GM18519 (cell line): Measurements from ENCODE around the gene ZBTB46.
"Not testable (repeated sequence)": the region's sequence is repeated elsewhere in the genome, so short reads cannot be mapped to it uniquely, and the experiment has no call there.

Experiments used
- ATAC-seq: cut with Tn5 transposase; IDR thresholded peaks from one replicate; pipeline ENCODE4 v1.9.1; 2021; ENCODE audit warnings: mild to moderate bottlenecking, moderate library complexity; ENCODE audit not compliant: unreplicated experiment, low FRiP score

ZBTB46 gene, protein sequence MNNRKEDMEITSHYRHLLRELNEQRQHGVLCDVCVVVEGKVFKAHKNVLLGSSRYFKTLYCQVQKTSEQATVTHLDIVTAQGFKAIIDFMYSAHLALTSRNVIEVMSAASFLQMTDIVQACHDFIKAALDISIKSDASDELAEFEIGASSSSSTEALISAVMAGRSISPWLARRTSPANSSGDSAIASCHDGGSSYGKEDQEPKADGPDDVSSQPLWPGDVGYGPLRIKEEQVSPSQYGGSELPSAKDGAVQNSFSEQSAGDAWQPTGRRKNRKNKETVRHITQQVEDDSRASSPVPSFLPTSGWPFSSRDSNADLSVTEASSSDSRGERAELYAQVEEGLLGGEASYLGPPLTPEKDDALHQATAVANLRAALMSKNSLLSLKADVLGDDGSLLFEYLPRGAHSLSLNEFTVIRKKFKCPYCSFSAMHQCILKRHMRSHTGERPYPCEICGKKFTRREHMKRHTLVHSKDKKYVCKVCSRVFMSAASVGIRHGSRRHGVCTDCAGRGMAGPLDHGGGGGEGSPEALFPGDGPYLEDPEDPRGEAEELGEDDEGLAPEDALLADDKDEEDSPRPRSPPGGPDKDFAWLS

DNA sequence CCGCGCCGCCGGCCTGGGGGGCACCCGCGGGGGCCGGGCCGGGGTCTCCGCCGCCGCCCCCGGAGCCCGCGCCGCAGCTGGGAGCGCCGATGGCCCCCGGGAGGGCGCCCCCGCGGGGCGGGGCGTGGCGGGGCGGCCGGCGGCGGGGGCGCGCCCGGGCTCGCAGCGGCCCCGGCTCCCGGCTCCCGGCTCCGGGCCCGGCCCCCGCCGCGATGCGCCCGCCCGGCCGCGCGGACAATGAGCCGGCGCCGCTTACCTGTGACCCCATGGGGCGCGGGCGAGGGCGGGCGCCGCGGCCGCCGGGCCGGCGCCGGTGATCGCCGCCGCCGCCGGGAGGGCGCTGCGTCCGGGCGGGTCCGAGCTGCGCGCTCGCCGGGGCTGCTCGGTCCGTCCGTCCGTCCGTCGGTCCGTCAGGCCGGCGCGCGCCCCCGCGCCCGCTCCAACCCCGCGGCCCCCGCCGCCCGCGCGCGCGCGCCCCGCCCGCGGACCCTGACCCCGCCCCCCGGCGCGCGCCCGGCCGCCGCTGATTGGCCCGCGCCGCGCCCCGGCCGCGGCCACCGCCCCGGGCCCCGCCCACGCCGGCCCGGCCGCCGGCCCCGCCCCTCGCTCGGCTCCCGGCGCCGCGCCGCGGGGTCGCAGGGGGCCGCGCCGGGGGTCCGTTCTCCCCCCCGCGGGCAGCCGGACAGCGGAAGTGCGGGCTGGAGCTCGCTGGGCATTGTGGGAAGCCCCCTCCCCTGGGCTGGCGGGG is at the start of gene ZBTB46:
ZBTB46 (minus strand) TSS at position 424 of the 748 bp plus-strand sequence. CDS start 40,507 bp downstream, outside the sequence.
- ATAC-seq, result no peak

DNA sequence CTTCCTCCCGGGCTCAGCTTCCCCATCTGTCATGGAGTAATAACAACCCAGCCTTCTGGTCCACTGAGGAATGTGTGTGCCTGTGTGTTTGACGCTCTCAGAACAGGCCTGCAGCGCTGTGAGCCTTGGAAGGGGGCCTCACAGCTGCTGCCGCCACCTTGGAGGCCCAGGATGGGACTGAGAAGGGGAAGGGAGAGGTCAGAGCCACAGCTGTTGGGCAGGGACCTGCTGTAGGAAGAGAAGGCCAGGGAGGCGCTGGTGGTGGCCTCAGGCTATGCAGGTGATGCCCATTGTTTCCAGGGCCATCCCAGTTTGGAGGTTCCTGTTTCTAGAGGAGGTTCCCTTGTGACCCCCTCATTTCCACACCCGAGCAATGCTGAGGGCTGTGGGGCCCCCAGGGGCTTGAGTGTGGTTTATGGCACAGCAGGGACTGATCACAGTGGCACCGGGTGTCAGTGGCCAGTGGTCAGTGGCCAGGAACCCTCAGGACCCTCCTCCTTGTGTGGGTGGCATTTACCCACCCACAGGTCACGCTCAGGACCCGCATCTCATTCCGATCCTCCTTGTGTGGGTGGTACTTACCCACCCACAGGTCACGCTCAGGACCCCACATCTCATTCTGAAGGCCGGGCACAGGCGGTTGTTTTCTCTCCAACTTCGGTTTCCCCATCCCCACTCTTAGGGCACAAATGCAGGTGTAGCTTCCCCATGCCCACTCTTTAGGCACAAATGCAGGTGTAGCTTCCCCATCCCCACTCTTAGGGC is 48.0 kb upstream of the ZBTB46 start:
- ATAC-seq, result no peak

GRCh38 chr20:63877755-63878470 is 46.8 kb upstream of the ZBTB46 start:
- no peak for ATAC-seq

DNA sequence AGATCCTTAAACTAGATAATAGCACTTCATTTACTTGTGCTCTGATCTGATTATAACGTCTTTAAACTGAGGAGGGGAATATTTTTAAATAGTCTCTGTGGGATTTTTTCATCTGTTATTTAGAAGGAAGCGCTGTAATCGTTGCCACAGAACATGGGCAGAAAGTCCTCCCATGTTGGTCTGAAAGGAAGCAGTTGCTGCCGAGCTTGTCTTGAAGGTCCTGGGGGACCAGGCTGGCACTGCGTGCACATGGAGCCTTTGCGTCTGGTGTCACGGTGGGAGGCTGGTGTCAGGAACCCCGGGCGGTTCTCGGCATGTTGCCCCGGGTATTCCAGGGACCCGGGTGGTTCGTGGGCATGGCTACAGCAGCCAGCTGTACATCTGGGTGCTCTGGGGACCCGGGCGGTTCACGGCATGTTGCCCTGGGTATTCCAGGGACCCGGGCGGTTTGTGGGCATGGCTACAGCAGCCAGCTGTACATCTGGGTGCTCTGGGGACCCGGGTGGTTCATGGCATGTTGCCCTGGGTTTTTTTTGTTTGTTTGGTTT is 45.5 kb upstream of the ZBTB46 start:
- ATAC-seq, result no peak

GRCh38 chr20:63874241-63874640 is 43.2 kb upstream of the ZBTB46 start:
- not testable (repeated sequence) for ATAC-seq

DNA sequence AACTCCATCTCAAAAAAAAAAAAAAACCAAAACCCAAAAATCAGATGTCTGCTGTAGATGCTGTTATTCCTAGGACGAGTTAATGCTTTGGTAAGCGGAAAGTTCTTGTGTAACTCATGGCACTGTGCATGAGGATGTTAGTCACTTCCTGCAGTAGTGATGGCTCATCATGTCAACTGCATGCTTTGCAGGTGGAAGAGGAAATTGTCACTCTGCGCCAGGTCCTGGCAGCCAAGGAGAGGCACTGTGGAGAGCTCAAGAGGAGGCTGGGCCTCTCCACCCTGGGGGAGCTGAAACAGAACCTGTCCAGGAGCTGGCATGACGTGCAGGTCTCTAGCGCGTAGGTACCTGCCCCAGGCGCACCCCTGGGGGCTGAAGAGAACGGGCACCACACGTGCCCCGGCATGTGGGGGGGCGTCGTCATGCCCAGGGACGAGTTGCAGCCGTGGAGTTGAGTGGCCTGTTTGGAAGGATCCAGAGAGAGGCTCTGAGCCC is 42.5 kb upstream of the ZBTB46 start:
- no peak for ATAC-seq

- no peak for ATAC-seq
Observed at GRCh38 chr20:63868264-63868663, 37.2 kb upstream of the ZBTB46 start.

GRCh38 chr20:63867042-63867441 is 36.0 kb upstream of the ZBTB46 start:
- not testable (repeated sequence) for ATAC-seq

DNA sequence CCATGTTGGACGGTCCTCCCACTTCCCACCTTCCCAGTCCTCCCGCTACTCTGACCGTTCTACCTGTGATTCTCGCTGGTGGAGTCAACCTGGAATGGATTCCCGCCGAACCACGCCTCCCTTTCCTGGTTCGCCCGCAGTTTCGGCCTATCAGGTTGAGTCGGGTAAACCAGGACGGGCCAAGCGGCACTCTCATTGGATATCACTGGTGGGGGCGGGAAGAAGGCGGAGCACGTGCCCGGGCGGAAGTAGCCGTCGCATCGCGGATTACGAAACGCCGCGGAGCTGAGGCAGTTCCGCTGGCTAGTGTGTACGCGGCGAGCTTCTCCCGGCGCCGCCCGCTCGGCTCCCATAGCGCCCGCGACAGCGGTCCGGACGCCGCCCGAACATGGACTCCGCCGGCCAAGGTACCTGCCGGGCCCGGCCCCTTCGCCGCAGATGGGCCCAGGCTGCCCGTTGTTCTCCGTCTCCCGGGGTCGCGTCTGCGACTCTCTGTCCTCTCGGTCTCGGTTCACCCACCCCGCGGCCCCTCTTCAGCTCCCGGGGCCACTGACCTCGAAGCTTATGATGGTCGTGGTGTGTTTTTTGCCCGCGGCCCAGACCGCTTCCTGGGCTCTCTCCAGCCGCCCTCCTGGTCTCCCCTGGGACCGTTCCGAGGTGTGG is 34.0 kb upstream of the ZBTB46 start, which contains the start of gene TPD52L2:
TPD52L2 (plus strand) TSS at position 293 of the 663 bp plus-strand sequence; CDS start at position 389, 96 bp downstream.
- peak; percentile 45 for ATAC-seq

DNA sequence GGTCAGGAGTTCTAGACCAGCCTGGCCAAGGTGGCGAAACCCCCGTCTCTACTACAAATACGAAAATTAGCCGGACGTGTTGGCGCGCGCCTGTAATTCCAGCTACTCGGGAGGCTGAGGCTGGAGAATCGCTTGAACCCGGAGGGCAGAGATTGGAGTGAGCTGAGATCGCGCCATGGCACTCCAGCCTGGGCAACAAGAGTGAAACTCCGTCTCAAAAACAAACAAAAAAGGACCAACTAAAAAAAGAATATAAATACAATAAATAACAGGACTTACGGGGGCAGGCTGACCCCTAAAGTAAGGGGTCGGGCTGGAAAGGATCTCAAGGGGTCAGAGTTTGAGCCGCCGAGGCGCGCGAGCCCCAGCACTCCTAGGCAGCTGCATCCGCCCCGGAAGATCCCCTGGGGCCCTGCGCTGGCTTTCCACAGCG is 33.5 kb upstream of the ZBTB46 start:
- no peak for ATAC-seq

DNA sequence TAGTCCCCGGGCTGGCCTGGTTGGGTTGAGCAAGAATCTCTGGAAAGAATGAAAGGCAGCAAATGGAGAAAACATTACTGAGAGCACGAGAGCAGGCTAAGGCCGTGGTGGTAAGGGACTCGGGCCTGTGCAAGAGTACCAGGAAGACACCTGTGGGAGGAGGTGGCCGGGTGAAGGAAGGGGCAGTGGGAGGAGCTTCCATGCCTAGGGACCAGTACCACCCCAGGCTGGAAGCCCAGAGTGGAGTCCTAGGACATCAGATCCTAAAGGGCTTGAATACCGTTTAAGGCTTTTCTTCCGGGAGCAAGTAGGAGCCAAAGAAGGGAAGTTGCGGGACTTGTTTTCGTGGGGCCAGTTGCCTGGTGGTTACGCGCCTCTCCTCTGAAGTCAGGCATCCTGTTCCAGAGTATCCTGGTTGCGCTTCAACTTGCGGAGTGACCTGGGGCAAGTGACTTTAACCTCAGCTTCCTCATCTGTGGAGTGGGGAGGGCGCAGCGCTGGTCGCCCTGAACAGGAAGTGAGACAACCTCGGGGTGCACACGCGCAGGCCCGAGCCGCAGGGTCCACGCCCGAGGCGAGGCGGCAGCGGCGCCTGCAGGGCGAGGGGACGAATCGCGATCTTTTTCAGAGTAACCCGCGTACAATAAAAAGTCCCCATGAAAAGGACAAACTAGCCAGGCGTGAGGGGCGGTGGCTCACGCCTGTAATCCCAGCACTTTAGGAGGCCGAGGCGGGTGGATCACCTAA is 32.9 kb upstream of the ZBTB46 start:
- ATAC-seq, result peak; percentile 58

DNA sequence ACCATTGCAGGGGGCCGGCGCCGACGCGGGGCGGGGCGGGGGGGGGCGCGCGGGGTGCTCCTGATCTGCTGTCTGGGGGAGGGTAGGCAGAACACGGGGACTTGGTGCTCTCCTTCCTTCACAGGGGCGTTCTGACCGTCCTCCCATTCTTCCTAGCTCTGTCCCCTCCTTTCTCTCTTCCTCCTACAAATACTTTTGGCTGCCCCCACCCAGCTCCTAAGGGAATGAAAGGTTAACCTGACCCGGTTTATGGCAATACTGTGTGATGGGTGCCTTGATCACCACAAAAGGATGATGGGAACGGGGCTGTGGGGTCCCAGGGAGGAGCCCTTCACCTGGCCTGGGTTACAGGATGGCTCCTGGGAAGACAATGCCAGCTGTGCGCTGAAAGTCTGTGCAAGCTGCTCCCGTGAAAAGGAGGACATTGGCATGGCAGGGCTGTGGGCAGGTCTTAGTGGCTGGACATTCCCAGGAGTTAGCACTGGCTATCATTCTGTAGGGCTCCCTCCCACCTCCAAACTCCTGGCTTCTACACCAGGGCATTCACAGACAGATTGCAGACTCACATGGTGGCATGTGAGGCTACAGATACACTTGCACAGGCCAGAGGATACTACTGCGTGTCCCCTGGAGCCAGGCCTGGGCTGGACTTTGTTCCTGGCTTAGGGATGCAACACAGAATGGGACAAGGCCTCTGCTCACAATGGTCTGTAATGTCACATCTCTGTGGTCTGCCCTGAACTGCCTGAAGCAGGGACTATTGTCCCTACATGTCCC is 32.1 kb upstream of the ZBTB46 start:
- ATAC-seq, result no peak

DNA sequence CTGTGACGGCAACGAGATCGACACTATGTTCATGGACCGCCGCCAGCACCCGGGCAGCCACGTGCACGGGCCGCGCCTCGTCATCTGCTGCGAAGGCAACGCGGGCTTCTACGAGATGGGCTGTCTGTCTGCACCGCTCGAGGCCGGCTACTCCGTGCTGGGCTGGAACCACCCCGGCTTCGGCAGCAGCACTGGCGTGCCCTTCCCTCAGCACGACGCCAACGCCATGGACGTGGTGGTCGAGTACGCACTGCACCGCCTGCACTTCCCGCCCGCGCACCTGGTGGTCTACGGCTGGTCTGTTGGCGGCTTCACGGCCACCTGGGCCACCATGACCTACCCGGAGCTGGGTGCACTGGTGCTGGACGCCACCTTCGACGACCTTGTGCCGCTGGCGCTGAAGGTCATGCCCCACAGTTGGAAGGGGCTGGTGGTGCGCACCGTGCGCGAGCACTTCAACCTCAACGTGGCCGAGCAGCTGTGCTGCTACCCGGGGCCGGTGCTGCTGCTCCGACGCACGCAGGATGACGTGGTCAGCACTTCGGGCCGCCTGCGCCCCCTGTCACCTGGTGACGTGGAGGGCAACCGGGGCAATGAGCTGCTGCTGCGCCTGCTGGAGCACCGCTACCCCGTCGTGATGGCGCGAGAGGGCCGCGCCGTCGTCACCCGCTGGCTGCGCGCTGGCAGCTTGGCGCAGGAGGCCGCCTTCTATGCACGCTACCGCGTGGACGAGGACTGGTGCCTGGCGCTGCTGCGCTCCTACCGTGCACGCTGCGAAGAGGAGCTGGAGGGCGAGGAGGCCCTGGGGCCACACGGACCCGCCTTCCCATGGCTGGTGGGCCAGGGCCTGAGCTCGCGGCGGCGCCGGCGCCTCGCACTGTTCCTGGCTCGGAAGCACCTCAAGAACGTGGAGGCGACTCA is 31.2 kb upstream of the ZBTB46 start:
- ATAC-seq, result no peak

- ATAC-seq, result no peak
Observed at GRCh38 chr20:63861365-63861934, 30.4 kb upstream of the ZBTB46 start, which contains the start of gene ABHD16B. Gene ABHD16B, plus strand, starts transcription at chr20:63861498. Its CDS starts 43 bp downstream, at chr20:63861541.

DNA sequence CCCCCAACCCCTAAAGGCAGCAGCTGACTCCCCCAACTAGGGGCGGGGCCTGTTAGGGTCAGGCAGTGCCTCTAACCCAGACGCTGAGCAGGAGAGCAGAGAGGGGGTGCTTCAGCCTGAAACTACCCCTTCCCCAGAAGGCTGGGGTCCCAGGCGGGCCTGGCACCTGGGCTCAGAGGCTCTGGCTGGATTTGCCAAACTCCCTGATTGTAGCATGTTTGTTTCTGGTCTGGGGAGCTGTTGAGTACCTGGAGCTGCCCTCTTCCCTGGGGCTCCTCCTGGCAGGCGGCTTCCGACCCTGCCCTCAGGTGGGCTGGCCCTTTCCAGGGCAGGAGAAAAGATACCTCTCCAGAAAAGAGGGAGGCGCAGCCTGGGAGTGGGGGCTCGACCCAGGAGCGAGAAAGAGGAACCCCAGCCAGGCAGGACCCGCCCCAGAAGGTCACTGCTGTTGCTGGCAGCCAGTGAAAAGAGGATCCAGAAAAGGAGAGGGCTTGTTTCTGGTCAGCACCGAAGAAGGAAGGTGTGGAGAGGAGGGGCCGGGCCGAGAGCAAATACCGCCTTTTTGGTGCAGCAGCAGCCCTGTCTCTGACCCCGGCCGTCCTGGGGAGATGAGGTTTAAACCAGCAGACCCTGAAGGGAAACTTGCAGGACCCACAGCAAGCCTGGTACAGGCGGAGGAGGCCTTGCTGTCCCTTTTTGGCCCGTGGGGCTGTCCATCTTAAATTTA is 29.4 kb upstream of the ZBTB46 start:
- ATAC-seq, result no peak
